ENCODE measurements around the gene ZCCHC2. TPM values are rescaled to one million over a fixed set of nuclear protein-coding genes. Genes with fewer than 3 reads are reported as not detected.

ZCCHC2 gene
- total and polyA plus RNA-seq, 2 of the 13 experiments (the other 11 are each of a cell fraction or from before 2014, with no cell fraction given): 62.5 to 76.1 TPM

GRCh38 chr18:62522504-62523254 is at the start of gene ZCCHC2 (continued):
- peak; percentile 74 for TF ChIP-seq ZIK1 (CRISPR knock-in tag; IDR thresholded peaks at IDR 0.05; ENCODE audit: borderline replicate concordance, low read depth)
- TF ChIP-seq CHD4 (IDR thresholded peaks at IDR 0.05; ENCODE audit: borderline replicate concordance, low read length): no peak
- TF ChIP-seq ZNF816 (CRISPR knock-in tag; IDR thresholded peaks at IDR 0.05; ENCODE audit: borderline replicate concordance): peak; percentile 80; the same call in 1 of the 2 replicates
- no peak for TF ChIP-seq EZH2 (conservative IDR thresholded peaks at IDR 0.05; ENCODE audit: low read depth, low read length)
- TF ChIP-seq NFYC (CRISPR knock-in tag; IDR thresholded peaks at IDR 0.05): peak; percentile 80
- peak; percentile 98 for TF ChIP-seq TGIF2 (CRISPR knock-in tag; IDR thresholded peaks at IDR 0.05)
- peak; percentile 86 for TF ChIP-seq ZSCAN5A (CRISPR knock-in tag; IDR thresholded peaks at IDR 0.05; ENCODE audit: borderline replicate concordance)
- TF ChIP-seq MYNN (CRISPR knock-in tag; IDR thresholded peaks at IDR 0.05; ENCODE audit: low read depth): 0 out of 2 replicates have a peak, but pooled peaks have one; percentile 77
- TF ChIP-seq ZFP41 (CRISPR knock-in tag; IDR thresholded peaks at IDR 0.05; ENCODE audit: borderline replicate concordance): 0 out of 2 replicates have a peak, but pooled peaks have one; percentile 46
- peak; percentile 84; the same call in 1 of the 2 replicates for TF ChIP-seq ZNF225 (CRISPR knock-in tag; IDR thresholded peaks at IDR 0.05)
- peak; percentile 79 for TF ChIP-seq AGO1 (IDR thresholded peaks at IDR 0.05; ENCODE audit: low read depth, low read length, poor library complexity, severe bottlenecking)
- TF ChIP-seq ZC3H13 (CRISPR knock-in tag; IDR thresholded peaks at IDR 0.05): peak; percentile 90
- no peak; the same call in 1 of the 2 replicates for TF ChIP-seq NFKBIZ (CRISPR knock-in tag; IDR thresholded peaks at IDR 0.05)
- TF ChIP-seq KLF6 (CRISPR knock-in tag; IDR thresholded peaks at IDR 0.05): peak; percentile 94
- no peak for TF ChIP-seq SIN3B (IDR thresholded peaks at IDR 0.05; ENCODE audit: low read length)
- TF ChIP-seq ONECUT2 (CRISPR knock-in tag; IDR thresholded peaks at IDR 0.05): no peak; the same call in 1 of the 2 replicates
- no peak; the same call in 1 of the 2 replicates for TF ChIP-seq HNF4A (CRISPR knock-in tag; IDR thresholded peaks at IDR 0.05)
- peak; percentile 73 for TF ChIP-seq PAXIP1 (CRISPR knock-in tag; conservative IDR thresholded peaks at IDR 0.05)
- TF ChIP-seq ZSCAN25 (CRISPR knock-in tag; IDR thresholded peaks at IDR 0.05): no peak; the same call in 1 of the 2 replicates
- peak; percentile 68; the same call in 1 of the 2 replicates for TF ChIP-seq ZFP37 (CRISPR knock-in tag; IDR thresholded peaks at IDR 0.05; ENCODE audit: borderline replicate concordance)
- no peak for TF ChIP-seq TRIM22 (IDR thresholded peaks at IDR 0.05)
- TF ChIP-seq E2F2 (CRISPR knock-in tag; IDR thresholded peaks at IDR 0.05; ENCODE audit: borderline replicate concordance): no peak; the same call in 1 of the 2 replicates
